NCI-H1694 (cell line): ENCODE measurements around the gene CD276.
"Not testable (repeated sequence)": the region's sequence is repeated elsewhere in the genome, so short reads cannot be mapped to it uniquely, and the experiment has no call there.

ENCODE experiments used
- DNase-seq: peaks from one replicate; lab custom pipeline; 2025; lab: John Stamatoyannopoulos, UW

Gene CD276

GRCh38 chr15:73684581-73685455, 635 bp downstream of the CD276 start:
- no peak for DNase-seq

DNA sequence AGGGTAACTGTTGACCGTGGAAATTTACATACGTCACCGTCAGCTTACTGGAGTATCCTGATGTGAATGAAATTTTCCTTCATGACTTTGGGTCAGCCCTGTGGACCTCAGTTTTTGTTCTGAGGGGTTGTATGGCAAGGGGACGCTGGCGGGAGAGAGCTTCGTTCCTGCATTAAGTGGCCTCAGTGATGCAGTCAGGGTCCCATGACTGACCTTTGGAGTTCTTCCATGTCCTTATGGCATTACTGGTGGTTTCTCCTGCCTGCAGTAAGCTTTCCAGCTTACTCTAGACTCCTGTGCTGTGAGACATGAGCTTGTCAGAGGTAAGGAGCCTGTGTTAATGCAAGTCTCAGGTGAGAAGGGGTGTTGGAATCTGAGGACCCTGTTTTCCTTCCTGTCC, 1.8 kb downstream of the CD276 start:
- no peak for DNase-seq

DNA sequence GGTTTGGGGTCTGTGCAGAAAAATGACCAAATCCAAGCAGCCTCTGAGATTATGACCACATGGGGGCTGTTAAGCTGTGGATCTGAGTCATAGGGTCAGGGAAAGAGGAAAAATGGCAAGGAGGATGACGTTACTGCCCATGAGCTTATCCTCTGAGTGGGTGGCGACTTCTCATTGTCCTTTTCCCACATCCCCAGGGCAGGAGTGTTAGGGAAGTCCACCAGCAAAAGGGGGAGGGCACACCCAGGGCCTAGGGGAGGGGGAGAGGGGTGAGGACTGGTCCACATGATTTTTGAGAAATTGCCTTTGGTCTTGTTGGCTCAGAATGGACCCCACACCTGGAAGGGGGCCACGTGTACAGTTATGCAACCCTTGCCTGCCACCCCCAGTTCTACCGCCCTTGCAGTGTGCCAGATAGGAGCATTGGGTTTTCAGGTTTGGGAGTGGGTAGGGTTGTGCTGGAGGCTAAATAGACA, 2.6 kb downstream of the CD276 start:
- DNase-seq: no peak

- DNase-seq: no peak
Measured at GRCh38 chr15:73687351-73687750, 3.2 kb downstream of the CD276 start.

- no peak for DNase-seq
Measured at GRCh38 chr15:73688455-73688854, 4.3 kb downstream of the CD276 start.

- DNase-seq: no peak
Measured at GRCh38 chr15:73691396-73691795, 7.2 kb downstream of the CD276 start.

DNA sequence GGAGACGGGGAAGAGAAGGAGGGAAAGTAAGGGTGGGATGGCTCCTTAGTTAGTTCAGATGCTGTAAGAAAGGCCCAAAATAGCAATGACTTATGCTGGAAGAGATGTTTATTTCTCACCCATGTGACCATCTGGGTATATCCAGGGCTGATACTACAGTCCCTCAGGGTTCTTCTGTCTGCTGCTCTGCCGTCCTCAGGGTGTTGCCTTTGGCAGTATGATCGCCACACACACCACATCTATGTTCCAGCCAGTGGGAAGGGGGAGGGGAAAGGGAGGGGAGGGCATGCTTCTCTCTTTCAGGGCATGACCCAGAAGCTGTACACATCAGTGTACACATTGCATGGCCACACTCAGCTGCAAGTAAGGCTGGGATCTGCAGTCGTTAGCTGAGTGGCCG, 10.2 kb downstream of the CD276 start:
- no peak for DNase-seq

DNA sequence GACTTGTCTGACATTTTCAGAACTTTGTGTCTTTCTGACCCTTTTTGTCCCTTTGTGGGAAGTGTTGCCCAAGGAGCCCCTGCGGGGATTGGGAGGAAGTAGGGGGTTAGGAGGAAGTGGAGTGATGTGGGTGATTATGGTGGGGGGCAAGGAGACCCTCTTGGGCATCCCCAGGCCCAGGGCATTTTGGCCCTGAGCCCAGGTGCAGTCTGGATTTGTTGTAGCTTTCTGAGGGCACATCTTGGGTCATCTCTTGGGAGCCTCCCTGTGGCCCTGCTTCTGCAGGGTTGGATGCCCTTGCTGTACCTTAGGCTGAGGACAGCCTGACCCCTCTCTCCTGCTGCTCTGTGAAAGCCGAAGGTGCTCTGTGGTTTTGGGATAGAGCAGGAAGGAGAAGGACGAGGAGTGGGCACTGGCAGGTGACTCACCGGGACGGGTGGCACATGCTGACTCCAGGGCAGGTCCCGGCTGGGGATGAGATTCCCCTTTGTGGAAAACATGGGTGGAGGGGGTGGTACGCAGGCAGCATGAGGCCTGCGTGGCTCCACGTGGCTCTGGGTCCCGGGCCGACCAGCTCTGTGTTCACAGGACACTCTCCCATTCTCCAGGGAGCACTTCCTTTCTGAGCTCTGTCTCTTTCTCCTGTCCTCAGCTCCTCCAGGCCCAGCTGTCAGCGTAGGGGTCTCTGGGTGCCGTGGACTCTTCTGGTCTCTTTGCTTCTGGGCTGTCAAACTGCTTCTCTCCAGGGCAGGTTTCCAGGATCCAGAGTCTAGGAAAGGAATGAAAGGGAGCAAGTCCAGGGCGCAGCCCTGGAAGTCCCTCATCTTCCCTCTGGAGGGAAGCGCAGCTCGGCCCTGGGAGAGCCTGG, 11.8 kb downstream of the CD276 start:
- DNase-seq: no peak

DNA sequence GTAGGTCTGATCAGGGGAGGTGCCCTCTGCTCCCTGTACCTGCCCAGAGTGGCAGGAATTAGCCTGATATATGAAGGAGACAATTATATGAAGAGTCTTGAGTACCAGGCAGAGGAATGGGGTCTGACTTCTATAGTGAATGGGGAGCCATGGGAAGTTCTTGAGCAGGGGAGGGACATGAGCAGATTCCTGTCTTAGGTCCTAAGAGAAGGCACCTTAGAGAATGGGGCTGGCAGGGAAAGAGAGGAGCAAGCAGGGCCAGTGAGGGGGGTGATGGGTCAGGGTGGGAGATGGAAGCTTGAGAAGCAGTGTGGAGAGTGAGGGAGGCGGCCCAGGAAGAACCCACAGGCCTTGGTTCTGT, 12.4 kb downstream of the CD276 start:
- no peak for DNase-seq

DNA sequence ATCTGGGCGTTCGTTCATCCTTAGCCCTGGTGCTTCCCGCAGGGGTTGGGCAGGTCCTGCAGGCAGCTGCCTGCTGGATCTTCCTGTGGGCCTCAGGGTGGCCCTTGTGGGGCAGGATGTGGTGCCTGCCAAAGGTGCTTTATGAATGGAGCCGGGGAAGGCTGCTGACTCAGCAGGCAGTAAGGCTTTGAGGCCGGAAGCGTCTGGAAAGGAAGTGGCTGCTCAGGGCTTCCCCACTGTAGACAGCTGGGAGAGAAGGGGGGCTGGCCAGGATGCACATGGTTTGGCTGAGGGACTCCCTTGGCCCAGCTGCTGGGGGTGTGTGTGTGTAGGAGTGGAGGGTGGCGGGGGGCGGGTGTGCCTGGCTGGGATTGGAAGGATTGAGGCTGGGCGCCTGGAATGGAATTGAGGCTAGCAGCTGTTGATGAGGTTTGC, 12.9 kb downstream of the CD276 start:
- peak; percentile 80 for DNase-seq

- DNase-seq: no peak
Measured at GRCh38 chr15:73699249-73700040, 15.3 kb downstream of the CD276 start.

GRCh38 chr15:73700041-73700842, 16.1 kb downstream of the CD276 start:
- peak; percentile 61 for DNase-seq

- DNase-seq: not testable (repeated sequence)
Measured at GRCh38 chr15:73702311-73703239, 18.4 kb downstream of the CD276 start.

DNA sequence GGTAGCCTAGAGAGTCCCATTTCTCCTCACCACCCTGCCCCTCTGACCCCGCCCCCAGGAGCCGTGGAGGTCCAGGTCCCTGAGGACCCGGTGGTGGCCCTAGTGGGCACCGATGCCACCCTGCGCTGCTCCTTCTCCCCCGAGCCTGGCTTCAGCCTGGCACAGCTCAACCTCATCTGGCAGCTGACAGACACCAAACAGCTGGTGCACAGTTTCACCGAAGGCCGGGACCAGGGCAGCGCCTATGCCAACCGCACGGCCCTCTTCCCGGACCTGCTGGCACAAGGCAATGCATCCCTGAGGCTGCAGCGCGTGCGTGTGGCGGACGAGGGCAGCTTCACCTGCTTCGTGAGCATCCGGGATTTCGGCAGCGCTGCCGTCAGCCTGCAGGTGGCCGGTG, 19.4 kb downstream of the CD276 start:
- DNase-seq: not testable (repeated sequence)

GRCh38 chr15:73704142-73704868, 20.1 kb downstream of the CD276 start:
- DNase-seq: not testable (repeated sequence)

DNA sequence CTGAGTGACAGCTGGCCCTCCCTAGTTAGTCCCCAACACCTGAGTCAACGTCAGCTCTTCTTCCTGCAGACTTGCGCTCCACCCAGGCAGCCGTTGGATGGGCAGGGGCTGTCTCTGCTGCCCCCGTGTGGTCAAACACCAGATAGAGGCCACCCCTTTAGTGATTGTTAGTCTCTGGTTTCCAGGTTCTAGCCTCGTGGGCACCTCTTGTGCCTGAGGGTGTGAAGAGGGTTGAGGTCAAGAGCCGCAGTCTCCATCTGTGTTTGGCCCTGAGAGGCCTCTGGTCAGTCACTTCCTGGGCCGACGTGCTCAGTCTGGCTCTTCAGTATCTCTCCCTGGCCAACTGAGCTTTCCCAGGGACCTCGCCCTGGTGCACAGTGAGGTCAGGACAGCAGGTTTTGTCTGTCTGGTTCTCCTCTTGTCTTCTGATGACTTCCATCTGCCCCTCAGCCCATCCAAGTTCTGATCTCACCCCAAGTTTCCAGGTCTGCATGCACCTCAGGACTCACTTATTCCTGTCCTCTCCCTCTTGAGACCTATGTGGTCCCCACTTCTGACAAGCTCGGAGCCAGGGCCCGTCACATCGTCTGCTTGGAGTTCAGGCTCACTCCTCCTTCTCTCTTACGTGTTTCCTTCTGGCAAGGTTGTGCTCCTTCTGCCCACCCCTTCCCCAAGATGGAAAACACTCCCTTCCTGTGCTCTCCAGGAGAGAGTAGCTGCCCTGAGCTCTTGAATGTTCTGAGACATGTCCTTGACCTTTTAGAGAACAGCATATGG, 20.9 kb downstream of the CD276 start:
- DNase-seq: peak; percentile 71

- no peak for DNase-seq
Measured at GRCh38 chr15:73708691-73709090, 24.5 kb downstream of the CD276 start.

- DNase-seq: no peak
Measured at GRCh38 chr15:73709241-73709640, 25.1 kb downstream of the CD276 start.

GRCh38 chr15:73709686-73710085, 25.5 kb downstream of the CD276 start:
- no peak for DNase-seq
